Peyer's patch (tissue), 4 donors: Measurements from ENCODE around the gene PLPPR5.

Source experiments
- CTCF ChIP-seq, 6 experiments: fragments of 450-650 bp in 4 of 6; fragments of 200-600 bp in 2 of 6; sonication (generic) in 1 of 6; IDR thresholded peaks; one replicate each; pipeline ENCODE4 v1.5.1; 2017 to 2019; ENCODE audit warnings: antibody characterized with exemption in 6 of 6, mild to moderate bottlenecking in 3 of 6, moderate library complexity in 1 of 6
- POLR2A ChIP-seq, 2 donors: fragments of 450-650 bp; IDR thresholded peaks; one replicate each; pipeline ENCODE4 v1.5.1; 2017; ENCODE audit warnings: antibody characterized with exemption in 2 of 2, mild to moderate bottlenecking in 2 of 2, moderate library complexity in 2 of 2

- TF ChIP-seq CTCF (IDR thresholded peaks at IDR 0.05) (no peak), POLR2A (IDR thresholded peaks at IDR 0.05) (no peak)
These were observed 41.5 kb downstream of the PLPPR5 start for GRCh38 chr1:98963064-98963758.
